Activated naive CD4-positive, alpha-beta T cell treated with Interleukin-2 at 50 U/mL for 16 hours (primary cell): ENCODE data around the gene WNK4.

Experiments used
- DNase-seq: peaks from one replicate; pipeline ENCODE4 v3.0.0-alpha.2; 2020

WNK4 gene

DNA sequence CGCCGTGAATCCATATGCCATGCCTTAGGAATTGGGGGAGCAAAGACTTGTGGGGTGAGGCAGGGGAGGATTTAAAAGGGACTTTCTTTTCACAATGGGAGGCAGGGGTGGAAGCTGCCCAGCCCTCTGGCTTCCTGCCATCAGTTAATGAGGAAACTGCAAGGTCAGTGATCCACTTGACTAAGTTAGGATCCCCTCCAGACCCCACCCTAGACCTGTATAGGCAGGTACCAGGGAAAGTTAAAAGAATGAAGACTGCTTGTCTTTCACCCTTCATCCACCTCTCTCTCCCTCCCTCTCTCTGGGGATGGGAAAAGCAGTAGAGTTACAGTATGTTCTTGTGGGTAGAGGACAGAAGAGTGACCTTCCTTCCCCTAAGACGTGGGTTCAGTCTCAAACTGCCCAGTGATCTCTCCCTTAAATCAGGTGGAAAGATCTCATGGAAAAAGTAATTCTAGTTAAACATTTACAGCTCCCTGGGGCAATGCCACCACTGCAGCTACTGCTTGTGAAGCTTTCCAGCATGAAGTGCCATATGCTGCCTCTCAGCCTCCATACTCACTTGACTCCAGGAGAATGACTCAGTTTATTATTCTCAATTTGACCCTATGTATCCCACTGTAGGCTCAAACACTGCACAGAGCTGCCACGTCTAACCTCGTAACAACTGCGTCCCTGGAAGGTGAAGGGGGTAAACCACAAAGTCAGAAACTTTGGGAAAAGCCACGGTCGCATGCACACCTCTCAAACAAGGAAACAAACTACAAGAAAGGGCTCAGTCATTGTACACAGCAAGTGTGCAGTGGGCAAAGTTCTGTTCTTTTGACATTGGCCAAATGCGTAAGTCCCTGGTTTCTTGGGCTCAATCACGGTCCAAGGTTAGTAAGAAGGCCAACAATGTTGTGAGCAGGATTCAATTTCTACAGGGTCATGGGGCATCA lies 16.9 kb downstream of the WNK4 start:
- DNase-seq = no peak

GRCh38 chr17:42798011-42798382 lies 17.6 kb downstream of the WNK4 start:
- no peak for DNase-seq

- DNase-seq = peak; percentile 79
Observed at GRCh38 chr17:42798383-42799380, 18.3 kb downstream of the WNK4 start, which contains the start of the genes CNTD1 and COA3. Gene CNTD1, plus strand, starts transcription at chr17:42798861. Its CDS starts 207 bp downstream, at chr17:42799068. Gene COA3, minus strand, starts transcription at chr17:42798704. Its CDS starts 23 bp downstream, at chr17:42798681.

DNA sequence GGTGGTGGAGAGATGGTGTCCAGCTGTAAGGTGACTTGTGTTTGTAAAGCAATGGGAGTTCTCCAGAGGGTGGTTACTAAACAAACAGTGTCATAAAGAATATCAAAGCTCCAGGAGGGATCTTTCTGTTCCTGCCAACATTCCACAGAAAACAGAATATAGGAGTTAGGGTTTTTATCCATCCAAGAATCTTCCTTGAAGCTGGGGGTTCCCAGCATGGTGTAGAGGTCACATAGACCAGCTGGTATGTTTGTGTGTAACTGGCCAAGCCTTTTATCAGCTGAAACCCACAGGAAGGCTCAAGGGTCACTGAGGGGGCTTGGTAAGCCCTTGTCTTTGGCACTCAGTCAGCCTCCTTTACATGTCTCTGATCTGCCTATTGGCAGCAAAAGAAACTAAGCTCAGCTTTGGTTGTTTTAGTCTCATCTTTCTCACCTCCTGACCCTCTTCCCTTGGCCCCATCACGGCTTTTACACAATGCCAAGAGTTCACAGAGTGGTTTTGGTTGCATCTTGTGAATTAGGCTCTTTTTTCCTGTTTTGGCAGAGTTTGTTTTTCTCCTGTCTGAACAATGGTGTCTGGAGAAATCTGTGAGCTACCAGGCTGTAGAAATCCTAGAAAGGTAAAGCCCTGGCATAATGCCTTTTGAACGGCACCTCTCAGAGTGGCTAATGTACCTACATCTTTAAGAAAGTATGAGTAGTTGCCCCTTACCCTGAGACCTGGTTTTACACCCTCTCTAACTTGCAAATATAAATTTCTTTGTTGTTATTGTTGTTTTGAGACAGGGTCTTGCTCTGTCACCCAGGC lies 22.9 kb downstream of the WNK4 start:
- DNase-seq = no peak

GRCh38 chr17:42804918-42805367 lies 24.5 kb downstream of the WNK4 start:
- DNase-seq = no peak

- no peak for DNase-seq
Observed at GRCh38 chr17:42806249-42806648, 25.8 kb downstream of the WNK4 start.

DNA sequence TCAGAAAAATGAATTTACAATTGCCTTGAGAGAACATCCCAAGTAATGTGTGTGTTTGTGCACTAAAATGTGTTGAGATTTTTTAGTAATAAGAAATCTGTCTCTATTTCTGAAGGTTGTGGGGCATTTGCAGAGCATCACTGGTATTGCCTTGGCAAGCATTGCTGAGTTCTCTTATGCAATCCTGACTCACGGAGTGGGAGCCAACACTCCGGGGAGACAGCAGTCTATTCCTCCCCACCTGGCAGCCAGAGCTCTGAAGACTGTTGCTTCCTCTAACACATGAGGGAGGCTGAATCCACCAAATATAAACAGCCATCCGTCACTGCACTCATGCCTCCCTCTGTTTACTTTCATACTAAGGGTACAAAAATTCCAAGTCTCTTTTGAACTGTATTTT lies 28.8 kb downstream of the WNK4 start:
- no peak for DNase-seq

DNA sequence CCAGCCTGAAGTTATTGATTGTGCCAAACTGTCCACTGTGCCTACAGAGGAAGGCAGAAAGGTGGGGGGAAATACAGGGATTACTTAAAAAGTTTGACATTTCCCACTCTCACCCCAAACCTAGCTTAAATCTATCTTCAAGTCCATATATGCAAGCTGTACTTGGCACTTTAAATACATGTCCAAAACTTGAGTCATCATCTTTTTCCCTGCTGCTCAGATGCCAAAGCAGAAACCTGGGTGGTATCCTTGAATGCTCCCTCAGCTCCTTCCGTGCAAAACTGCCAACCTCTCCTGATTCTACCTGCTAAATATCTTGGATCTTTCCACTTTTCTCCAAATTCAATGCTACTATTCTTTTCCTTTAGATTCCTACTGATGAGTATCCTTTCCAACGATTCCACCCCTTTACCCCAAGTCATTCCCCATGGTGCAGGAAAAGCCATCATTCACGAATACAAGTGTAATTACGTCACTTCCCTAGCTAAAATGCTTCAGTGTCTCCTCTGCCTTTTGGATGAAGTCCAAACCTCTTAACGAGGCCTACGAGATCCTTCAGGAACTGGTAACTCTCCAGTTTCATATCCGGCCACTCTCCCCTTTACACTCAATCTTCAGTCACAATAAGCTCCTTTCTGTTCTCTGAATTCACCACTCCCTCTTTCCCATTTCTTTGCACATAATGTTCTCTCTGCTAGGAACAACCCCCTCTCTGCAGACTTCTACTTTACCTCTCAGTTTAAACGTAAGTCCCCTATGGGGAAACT lies 34.4 kb downstream of the WNK4 start:
- no peak for DNase-seq

DNA sequence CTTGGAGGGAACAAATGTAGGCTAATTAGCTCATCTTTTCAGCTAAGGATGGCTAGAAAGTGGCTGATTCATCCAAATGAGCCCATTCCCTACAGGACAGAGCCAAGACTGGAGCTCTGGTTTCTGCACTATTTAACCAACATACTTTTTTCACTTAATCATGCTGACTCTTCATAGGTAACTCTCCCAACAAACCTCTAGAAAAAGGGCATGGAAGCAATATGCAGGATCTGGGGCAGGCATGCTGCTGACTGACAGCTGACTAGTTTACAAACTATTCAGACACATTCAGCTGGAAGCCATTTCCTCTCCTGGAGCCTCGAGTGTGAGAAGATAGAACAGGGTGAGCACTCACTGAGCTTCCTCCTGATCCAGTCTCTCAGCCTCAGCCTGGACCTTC lies 37.5 kb downstream of the WNK4 start:
- no peak for DNase-seq

DNA sequence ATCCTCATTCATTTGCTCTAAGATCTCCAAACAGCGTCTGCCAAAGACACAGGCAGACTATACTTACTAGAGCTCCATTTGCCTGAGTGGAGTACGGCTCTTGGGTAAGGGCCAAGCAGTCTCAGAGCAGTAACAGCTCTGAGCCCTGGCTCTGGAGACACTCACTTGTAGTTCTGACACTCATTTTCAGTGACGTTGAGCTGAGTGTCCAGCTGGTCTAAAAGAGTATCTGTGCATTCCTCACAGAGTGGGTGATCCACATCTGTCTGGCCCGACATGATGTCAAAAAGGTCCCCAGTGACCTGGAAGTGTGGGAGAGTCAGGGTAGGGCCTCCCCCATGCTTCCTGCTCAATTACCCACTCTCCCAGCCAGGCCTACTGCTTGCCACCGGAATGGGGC lies 38.0 kb downstream of the WNK4 start:
- DNase-seq = no peak

GRCh38 chr17:42819939-42820535 lies 39.6 kb downstream of the WNK4 start:
- peak; percentile 69 for DNase-seq

GRCh38 chr17:42821176-42821575 lies 40.8 kb downstream of the WNK4 start:
- no peak for DNase-seq

GRCh38 chr17:42827472-42827871 lies 47.1 kb downstream of the WNK4 start:
- DNase-seq = no peak

DNA sequence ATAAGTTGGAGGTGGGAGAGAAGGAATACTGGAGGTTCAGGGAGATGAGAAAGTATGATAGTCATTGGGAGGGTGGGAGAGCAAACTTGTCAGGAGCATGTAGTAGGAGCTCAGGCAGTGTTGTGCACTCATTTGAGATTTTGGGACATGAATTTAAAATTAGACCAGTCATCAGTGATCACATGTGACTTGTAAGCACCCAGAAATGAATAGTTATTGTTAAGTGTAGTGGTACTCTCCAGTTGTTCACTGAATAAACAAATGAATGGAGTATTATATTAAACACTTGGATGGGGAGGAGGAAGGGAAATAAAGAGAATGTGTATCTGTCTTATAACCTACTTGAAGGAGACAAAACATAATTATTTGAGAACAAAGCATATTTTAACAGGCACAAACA lies 50.6 kb downstream of the WNK4 start:
- DNase-seq = no peak

DNA sequence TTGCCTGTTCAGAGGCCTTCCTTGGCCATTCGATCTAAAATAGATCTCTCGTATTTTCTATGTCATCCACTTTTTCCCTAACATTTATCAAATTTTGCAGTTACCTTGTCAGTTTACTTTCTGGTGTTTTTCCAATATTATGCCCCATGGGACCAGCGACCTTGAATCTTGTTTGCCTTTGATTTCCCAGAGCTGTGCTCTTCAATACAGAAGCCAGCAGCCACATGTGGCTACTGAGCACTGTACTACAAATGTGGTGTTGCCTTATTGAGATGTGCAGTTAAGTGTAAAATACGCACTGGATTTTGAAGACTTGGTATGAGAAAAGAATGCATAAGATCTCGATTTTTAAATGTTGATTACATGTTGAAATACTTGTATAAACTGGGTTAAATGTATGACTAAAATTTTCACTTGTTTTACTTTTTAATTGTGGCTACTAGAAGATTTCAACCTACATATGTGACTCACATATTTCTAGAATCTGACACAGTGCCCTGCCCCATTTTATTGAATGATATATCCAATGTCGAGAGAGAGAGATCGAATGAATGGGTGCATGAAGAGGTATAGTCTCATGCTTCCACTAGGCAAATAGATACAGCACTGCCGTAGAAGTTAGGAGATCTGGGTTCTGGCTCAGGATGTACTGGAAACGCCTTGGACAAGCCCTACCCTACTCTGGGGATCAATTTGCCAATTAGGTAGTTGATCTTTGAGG lies 52.0 kb downstream of the WNK4 start:
- no peak for DNase-seq

GRCh38 chr17:42832934-42833766 lies 52.7 kb downstream of the WNK4 start, which contains the start of gene PSME3:
Gene PSME3, plus strand, starts transcription at chr17:42833397. Its CDS starts 235 bp downstream, at chr17:42833632.
- DNase-seq = peak; percentile 92

GRCh38 chr17:42833767-42834422 lies 53.5 kb downstream of the WNK4 start:
- DNase-seq = no peak

GRCh38 chr17:42835732-42836131 lies 55.3 kb downstream of the WNK4 start:
- DNase-seq = no peak
